Myocyte (in vitro differentiated cells): ENCODE results near the gene TOGARAM2. TPM values are rescaled to one million over a fixed set of nuclear protein-coding genes. Genes with fewer than 3 reads are reported as not detected.
A peak's percentile ranks its signal among the peaks of the same experiment; 100 is the strongest.

Experiments used
- DNase-seq: peaks from one replicate; pipeline ENCODE4 v3.0.0-alpha.2; 2012; ENCODE audit warnings: low read depth
- total RNA-seq: library from RNA; depleted of rRNA; stranded (reverse); fragments of >200 nt; gene quantifications from 2 replicates; pipeline ENCODE4 v1.2.3, GENCODE V29; 2014

TOGARAM2 gene
- total RNA-seq, 1 donor from 2014 or later: 1.7 TPM

- DNase-seq: peak; percentile 57
These were observed 72.1 kb downstream of the TOGARAM2 start for GRCh38 chr2:29053223-29053622.

GRCh38 chr2:29053670-29054400 lies 72.7 kb downstream of the TOGARAM2 start:
- DNase-seq: no peak

GRCh38 chr2:29054430-29054829 lies 73.3 kb downstream of the TOGARAM2 start:
- no peak for DNase-seq

GRCh38 chr2:29055601-29056000 lies 74.5 kb downstream of the TOGARAM2 start:
- no peak for DNase-seq

- no peak for DNase-seq
These were observed 75.4 kb downstream of the TOGARAM2 start for GRCh38 chr2:29056452-29056851.

- no peak for DNase-seq
These were observed 75.9 kb downstream of the TOGARAM2 start for GRCh38 chr2:29057006-29057405.

DNA sequence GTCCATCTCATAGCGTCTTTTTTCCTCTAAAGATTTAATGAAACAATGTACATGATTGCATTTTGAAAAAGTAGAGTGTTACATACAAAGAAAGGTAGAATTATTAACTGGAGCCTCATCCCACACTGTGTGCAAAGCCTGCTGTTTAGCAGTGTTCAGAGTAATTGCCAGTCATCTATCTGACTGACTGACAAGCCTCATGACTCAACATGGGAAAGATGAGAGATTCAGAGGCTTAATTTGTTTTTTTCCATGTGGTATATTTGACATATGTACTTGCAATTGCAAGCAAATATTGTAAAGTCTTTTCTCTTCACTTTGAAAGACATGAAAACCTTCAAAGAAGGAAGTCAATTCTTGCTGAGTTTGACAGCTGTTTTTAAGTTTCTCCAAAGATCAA lies 78.5 kb downstream of the TOGARAM2 start:
- DNase-seq: no peak

GRCh38 chr2:29060441-29060840 lies 79.3 kb downstream of the TOGARAM2 start:
- DNase-seq: no peak

DNA sequence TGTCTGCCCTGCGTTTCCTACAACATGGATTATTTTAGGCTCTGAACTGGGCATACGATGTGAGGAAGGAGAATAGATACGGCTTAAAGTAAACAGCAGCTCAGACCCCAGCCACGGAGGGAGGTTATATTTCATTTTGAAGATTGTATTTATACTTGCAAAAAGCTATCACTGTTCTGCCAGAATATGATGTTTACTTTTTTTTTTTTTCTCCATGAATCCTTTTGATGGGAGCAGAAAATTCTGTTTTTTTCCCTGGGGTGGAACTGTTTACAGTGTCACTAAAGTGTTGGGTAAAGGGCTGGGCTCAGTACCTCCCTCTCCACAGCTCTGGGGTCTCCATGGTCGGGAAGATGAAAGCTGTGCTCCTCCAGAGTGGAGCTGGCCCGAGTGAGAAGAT lies 80.1 kb downstream of the TOGARAM2 start:
- no peak for DNase-seq

- DNase-seq: no peak
These were observed 80.5 kb downstream of the TOGARAM2 start for GRCh38 chr2:29061616-29062015.

- no peak for DNase-seq
These were observed 81.3 kb downstream of the TOGARAM2 start for GRCh38 chr2:29062371-29062770.

- no peak for DNase-seq
These were observed 82.0 kb downstream of the TOGARAM2 start for GRCh38 chr2:29063056-29063455.

GRCh38 chr2:29063646-29064345 lies 82.7 kb downstream of the TOGARAM2 start:
- peak; percentile 57 for DNase-seq

- DNase-seq: no peak
These were observed 83.2 kb downstream of the TOGARAM2 start for GRCh38 chr2:29064346-29064715.

DNA sequence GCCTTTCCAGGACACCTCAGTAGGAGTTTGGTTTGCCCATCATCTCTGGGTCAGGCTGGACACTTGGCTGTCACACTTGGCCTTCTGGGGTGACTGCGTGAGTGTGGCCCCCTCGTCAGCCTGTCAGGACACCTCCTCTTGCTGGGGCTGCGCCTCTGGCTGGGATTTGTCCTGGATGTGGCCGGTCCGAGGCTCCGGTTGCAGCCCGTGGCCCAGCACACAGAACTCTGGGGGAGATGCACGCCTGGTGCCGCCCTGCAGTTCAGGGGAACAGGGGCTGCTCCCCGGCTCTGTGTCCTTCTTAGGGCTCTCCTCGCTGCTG lies 83.6 kb downstream of the TOGARAM2 start:
- DNase-seq: no peak

DNA sequence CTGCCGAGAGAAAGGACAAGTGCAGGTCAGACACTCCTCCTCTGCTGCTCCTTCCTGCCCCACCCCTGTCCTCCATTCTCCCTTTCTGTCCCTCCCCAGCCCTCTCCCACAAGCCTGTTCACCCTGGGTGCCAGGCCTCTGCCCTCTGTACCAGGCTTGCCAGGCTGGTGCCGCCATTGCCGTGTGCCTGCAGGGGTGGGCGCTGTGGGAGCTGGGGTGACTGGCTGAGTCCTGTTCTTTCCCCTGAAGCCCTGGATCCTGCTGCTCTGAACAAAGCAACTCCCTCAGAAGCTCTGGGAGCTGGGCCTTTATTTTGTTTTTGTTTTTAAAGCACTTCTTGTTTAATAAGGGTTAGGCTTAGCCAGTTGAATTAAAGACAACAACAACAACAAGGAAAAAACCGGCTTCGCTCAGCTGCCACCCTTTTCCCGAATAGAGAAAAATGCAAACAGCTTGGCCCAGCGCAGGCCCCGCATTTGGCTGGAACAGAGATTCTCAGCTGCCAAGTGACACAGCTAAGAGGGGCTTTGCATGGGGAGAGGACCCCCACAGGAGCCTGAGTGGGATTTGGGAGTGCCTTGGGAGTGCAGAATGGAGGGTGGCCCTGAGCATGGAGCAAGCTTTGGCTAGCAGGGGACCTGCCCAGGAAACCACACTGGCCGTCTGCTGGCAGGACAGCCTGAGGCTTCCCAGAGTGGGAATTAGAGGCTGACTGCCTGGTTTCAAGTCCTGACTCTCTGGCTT lies 84.1 kb downstream of the TOGARAM2 start:
- DNase-seq: no peak

GRCh38 chr2:29066271-29066860 lies 85.3 kb downstream of the TOGARAM2 start:
- DNase-seq: no peak

GRCh38 chr2:29066997-29067605 lies 86.0 kb downstream of the TOGARAM2 start:
- DNase-seq: no peak

DNA sequence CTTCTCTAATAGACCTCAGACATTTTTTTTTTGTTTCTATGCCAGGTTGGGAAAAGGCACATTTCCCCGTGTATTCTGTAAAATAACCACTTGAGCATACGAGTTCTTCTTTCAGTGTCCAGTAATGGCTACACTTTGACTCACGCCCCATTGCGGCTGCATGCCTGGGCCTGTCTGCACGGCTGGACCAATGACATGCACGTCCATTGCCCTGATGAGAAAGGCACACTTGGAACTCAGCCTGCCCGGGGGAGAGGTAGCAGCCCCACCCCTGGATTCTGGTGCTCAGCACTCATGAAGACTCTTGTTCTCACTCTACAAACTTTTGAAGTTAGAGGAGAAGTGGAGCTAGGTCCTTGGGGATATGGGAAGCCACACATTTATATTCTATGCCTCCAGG lies 87.4 kb downstream of the TOGARAM2 start:
- no peak for DNase-seq

DNA sequence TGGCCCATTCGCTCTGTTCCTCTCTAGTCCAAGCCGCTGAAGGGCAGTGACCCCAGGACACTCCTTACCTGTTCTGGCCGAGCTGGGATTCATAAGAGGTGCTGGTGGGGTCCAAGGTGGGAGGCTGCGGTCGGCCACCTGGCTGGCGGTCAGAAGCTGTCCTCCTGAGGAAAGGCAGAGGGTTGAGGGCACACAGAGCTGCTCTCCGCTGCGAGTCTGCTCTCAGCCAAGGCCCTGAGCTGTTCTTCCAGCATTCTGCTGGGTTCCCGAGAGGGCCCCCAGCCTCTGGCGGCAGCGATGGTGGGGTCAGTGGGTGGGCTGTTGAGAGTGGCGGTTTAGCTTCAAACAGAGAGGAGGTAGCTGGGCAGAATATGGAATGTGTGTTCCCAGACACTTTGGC lies 89.4 kb downstream of the TOGARAM2 start:
- no peak for DNase-seq
